ENCODE data around the gene SMYD3.

Gene SMYD3

DNA sequence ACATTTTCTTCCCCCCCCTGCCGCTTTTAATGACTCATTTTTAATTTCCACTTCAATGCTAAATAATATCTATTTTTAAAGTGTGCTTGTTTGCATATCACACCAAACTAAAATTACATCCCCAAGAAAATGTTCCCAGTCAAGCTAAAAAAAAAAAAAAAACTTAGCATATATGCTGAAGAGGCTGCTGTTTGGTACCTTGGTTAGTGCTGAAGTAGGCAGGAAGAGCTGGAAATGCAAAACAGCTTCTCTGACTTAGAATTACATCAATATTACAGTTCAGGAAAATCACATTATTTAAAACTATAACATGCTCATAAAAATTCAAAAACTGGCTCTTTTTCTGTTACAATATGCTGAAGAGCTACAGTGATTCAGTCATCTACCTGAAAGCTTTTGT is 372.3 kb downstream of the SMYD3 start:
- DNase-seq: no peak

DNA sequence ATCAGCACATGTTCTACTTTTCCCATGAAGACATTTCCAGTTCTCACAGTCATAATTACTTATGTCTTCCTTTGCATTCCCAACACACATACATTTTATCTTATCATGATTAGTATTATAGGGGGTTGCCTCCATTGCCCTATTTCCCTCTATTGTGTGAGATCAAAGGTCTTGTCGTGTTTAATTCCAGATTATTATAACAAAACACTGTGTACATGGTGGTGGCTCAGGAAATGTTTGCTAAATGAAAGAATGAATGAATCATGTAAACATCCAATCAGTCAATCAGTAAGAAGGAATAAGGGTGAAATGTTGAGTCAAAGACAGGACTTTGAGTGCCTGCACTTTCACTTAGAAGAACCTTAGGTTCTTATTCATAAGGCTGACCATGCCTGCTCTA is 376.0 kb downstream of the SMYD3 start:
- DNase-seq: no peak

DNA sequence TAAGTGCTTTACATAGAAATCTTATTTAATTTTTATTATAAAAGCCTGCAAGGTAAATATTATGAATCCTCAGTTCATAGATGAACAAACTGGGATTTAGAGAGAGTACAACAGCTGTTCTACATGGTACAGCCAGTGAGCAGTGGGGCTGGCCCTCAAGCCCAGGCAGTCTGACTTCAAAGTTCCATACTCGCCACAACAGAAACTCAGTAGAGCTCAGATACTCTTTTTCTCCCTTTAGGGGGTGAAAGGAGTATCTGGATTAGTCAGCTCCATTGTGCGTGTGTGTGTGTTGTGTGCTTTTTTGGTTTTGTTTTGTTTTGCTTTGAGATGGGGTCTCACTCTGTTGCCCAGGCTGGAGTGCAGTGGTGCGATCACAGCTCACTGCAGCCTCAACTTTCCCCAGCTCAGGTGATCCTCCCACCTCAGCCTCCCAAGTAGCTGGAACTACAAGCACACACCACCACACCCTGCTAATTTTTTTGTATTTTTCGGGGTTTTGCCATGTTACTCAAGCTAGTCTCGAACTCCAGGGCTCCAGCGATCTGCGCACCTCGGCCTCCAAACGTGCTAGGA is 378.5 kb downstream of the SMYD3 start:
- DNase-seq: no peak

DNA sequence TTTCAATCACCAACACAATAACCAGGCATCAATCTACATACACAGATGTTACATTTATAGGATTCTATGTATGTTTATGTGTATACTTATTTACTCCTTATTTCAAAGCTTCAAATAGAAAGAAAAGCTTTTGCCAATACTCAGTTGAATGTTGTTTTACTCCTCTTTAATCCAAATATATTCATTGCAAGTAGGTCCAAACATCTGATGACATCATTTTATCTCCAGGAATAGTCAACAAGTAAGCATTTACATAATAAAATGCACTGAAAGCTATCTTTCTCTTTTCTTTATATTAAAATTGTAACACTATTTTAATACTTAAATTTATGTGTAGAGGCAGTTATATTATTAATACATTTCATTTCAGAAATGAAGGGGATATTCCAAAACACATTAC is 380.5 kb downstream of the SMYD3 start:
- DNase-seq: no peak

DNA sequence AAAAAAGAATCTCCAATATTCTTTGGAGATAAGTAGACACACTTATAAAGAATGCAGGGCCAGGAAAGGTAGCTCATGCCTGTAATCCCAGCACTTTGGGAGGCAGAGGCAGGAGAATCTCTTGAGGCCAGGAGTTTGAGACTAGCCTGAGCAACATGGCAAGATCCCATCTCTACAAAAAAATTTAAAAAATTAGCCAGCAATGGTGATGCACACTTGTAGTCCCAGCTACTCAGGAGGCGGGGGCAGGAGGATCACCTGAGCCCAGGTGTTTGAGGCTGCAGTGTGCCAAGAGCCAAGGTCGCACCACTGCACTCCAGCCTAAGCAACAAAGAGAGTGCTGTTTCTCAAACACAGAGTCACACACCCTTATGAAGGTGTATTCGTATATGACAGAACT is 385.0 kb downstream of the SMYD3 start:
- no peak for DNase-seq

DNA sequence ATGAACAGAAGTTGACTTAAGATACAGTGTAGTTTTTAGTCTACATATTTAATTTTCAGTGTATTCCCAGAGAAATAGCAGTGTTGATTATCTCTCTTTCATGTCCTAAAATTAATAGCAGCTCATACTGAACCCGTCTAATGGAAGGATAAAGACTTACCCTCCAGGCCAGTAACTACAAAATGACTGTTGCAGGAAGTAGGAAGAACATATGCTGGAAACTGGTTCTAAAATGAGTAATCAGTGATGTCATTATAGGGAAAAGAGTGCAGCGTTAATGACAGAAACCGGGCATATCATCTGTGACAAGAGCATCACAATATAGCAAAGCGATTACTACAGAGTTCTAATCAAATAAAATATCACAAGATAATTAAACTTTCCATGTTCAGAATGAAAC is 385.5 kb downstream of the SMYD3 start:
- no peak for DNase-seq

DNA sequence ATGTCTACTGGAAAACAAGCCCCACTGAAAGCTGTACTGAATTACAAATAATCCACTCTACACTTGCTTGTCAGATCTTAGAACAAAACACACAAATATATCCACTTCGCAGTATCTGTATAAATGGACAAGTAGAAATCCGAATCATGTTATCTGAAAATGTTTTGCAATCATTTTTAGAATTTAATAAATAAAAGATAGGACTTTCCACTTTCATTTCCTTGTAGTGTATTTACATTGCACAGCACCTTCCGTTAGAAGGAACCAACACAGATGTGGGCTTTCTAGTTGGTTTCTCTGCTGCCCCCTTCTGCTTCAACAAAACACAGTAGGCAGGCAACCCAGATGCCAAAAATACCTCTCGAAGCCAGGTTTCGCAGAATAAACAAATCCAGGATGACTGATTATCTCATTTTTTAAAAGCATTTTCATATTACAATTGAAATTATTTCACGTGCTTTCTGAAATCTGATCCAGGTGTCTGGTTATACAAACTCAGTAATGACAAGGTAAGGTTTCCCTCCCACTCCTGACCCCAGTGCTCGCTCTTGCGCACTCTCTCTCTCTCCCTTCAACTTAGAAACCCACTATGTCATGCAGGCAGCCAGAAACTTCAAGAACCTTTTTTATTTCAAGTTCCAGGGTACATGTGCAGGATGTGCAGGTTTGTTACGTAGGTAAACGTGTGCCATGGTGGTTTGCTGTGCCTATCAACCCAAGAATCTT is 389.9 kb downstream of the SMYD3 start:
- peak in 1 of 2 experiments; percentile 37 for DNase-seq

DNA sequence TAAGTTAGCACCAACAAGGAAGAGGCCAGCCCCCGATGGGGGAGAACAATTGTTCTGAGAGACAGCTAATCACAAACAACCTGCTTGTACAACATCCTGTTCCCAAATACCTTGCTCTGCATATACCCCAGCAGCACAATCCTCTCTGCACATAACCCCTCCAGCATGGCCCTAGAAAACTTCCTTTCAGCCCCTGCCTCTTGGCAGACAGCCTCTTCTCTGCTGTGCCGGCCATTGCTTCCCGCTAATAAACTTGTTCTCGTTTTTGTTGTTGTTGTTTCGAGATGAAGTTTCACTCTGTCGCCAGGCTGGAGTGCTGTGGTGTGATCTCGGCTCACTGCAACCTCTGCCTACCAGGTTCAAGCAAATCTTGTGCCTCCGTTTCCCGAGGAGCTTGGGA is 392.7 kb downstream of the SMYD3 start:
- no peak for DNase-seq

DNA sequence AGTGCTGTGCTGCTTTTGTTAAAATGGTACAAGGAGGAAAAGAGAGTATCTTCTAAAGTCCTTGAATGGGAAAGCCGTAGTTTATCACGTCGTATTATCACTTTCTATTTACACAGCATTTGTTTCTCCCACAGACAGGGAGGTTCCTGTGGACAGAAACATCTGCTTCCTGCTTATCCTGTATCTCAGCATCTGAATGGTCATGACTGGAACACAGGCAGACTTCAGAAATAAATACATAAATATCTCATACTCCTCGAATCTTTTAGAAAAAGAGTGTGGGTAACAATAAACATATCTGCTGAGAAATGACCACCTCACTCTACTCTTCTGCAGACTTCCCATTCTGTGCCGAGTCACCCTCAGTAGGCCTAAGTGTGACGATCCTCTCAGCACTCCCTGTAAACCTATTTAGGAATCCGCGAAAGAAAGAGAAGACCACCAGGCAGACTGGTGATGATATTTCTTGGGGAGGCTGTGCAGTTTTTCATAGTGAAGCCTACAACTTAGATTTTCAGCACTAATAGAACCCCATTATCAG is 393.5 kb downstream of the SMYD3 start:
- no peak for DNase-seq

DNA sequence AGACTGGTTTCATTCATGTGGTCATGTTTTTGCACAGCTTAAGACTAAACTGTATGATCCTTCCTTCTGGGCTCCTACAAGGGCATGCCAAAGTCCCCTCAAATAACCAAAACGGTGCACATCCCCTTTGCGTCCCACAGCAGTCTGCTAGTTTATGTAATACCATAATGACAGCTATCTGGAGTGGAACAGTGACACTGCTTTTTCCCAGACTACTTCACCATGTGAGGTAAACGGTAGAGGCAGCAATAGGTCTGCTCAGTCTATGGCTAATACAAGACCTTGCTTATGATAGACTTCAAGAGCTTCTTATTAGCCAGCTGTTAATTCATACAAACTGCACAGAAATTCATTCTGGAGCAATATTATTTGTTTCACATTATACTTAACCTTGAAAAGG is 395.5 kb downstream of the SMYD3 start:
- DNase-seq: no peak

DNA sequence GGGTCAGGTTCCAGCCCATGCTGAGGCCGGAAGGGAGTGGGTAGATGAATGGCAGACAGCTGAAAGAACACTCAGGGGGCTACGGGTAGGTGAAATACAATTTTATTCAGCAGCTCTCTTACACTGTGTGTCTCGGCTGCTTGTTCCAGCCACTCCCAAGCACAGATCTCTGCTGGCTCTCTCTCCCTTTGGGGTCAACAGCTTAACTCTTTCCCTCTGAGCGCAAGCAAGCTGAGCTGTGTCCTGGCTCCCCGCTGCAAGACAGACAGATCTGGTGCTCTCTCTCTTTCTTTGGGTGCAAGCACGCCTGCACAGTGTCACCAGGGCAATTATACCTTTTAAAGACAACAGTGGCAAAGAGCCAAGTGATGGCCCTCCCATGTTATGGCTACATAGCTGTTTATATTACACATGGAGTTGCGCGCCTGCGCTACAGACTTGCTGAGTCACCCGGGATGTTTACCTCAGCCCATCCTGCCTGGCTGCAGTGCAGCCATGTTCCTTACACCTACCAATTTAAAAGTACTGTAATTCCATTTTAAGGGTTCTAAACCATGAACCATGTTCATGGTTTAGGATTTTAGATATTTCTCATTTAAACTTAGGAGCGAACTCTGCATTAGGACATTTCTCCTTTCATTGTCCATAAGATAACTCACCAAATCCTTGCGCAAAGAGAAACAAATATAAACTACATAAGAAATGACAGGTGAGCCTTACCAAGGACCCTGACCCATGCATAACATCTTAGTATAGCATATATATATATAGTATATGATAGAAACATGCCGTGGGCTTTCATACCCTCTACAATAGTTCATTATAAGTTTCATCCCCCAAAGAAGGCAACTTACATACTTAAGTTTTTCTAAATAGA is 396.5 kb downstream of the SMYD3 start:
- DNase-seq: no peak

DNA sequence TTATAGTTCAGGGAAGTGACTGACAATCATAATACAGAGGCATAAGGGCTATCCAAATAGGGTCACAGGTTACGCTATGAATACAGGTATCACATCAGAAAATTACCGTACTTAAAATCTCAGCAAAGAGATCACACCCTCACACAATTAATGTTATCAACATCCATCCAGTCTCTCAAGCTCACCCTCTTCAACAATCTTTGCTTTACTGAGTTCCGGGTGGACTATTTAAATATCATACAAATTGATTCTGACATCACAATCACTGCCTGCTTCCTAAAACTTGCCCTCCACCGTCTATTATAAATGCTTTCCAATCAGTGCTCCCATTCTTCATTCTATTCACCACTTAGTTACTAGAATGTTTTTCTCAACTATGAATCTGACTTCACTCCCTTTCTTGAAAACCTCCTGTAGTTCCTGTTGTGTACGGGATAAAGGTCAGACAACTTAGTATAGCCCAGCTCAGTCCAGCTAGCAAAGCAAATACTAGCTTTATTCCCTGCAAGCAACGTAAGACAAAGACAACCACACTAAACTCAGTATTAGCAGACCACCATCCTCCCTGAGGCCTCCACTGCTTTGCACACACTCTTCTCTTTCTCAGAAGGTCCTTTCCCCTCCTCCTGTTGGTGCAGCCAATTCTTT is 398.7 kb downstream of the SMYD3 start:
- no peak for DNase-seq

DNA sequence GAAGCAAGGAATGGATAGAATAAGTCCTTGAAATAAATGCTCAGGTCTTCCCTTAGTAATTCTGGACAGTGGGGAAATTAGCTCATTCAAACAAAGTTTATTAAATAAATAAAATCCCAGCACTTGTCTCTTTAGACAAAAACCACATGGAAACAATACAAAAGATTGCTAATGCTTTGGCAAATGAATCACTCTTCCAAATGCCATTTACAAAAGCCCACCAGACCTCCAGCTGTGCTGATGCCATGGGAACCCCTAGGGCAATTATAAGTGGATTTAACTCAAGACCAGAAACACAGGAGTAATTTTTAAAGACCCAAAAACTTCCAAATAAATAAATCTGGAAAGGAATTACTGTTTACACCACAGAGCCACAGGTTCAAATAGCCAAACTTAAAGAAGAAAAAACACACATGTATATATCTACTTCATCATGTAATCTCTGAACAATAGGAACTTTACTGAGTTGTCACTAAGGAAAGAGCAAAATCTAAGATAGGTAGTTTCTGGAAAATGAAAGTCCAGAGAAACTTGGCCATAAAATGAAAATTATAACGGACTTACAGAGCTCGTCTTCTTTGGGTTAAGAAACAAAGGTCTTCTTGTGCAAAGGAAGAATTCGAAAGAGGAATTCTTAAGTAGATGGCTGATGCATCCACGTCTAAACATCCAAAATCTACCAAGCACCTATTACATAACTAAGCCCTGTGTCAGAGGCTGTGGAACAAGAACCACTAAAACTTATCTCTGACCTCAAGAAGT is 399.4 kb downstream of the SMYD3 start:
- no peak for DNase-seq

DNA sequence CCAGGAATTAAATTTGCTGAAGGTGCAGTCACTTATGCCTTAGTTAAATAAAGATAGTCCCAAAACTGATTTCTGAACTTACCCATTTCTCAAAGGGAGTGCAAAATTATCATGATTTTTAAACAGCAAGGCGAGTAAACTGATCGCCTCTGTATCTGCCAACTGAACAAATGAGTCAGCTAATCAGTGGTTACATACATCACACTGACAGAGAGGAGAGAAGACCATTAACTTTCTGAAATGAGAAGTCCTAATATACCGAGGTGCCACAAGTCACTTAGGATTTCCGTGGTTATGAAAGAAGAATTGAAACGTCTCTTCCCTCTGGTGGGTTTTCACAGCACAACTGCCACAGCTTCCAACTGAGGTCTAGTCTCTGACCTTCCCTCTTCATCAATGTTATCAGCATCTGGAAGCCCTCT is 400.7 kb downstream of the SMYD3 start:
- DNase-seq: no peak

DNA sequence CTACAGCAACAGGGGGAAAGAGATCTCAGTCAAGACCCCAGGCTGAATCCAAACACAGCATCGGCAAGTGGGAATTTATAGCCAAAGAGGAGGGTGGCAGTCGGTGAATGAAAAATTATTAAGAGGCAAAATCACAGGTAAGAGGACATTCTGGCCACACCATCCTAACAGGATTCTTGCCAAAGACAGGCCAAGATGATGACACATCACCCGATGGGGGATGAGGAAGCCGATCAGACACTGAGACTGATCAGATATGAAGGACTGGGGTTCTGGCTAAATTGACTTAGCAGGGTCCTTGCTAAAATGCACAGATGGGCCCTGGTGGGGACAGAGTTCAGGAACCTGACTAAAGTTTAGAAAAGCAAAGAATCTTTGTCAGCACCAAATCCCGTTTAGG is 402.2 kb downstream of the SMYD3 start:
- DNase-seq: no peak

DNA sequence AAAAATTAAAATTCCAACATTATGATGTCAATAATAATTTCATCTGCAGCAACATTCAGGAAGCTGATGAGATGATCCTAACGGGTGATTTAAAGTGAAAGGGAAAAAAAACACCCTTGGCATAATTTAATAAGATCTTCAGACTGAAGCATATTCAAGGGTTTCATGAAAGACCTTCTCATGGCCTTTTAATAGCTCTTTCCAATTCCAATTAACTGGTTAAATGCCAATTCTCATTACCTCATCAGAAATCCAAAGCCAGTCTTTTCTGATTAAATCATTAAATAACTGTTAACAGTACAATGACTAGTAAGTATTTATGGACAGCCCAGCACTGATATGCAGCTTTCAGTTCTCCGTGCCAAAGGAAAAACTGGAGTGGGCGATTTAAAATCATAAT is 407.5 kb downstream of the SMYD3 start:
- no peak for DNase-seq

DNA sequence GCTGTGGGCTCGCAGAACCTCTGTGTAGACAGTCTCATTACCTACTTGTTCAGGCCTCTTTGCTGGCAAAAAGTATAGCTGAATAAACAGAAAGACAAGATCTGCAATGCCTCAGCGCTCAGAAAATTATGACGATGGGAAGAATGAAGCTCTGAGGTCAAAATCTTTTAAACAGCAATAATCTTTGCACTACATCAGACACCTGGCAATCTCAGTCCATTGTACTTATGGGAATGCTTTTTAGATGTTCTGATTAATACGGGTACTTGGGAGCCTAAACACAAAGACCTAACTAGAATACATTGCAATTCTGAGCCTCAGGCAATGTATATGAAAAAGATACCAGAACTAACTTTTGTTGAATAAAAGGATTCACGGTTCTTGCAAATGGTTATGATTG is 410.7 kb downstream of the SMYD3 start:
- DNase-seq: no peak

DNA sequence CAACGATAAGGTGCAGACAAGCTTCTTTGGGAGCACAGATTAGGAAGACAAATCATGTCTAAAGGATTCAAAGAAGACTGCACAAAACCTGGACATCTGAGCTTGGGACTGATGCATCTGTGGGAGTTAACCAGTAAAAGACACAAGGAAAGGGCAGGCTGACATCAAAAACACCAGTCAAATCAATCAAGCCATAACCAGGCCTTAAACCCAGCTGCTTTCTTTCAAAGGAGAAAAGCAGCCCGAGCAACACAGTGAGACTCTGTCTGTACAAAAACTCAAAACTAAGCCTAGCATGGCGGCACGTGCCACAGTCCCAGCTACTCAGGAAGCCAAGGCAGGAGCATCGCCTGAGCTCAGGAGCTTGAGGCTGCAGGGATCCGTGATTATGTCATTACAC is 411.6 kb downstream of the SMYD3 start:
- DNase-seq: no peak

DNA sequence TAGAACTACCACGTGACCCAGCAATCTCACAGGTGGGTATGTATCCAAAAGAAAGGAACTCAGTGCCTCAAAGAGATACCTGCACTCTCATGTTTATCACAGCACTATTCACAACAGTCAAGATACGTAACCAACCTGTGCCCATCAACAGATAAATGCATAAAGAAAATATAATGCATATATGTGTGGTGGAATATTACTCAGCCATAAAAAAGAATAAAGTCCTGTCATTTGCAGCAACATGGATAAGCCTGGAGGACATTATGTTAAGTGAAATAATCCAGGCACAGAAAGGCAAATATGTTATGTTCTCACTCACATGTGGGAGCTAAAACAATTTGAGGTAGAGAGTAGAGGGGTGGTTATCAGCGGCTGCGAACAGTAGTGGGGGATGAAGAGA is 413.8 kb downstream of the SMYD3 start:
- DNase-seq: no peak

DNA sequence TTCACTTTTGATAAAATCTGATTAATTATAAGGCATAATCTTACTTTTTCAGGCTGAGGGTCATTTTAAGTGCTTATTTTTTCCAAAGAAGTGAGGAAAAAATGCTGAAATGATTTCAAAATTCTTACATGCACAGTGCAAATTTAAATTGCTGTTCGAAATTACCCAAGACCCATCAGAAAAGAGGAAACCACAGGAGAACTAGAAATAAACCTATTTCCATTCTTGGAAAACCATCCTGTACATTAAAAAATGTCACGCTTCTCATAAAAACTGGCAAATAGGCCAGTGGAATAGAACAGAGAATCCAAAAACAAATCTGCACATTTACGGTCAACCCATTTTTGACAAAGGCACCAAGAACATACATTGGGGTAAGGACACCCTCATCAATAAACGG is 414.9 kb downstream of the SMYD3 start:
- DNase-seq: no peak

DNA sequence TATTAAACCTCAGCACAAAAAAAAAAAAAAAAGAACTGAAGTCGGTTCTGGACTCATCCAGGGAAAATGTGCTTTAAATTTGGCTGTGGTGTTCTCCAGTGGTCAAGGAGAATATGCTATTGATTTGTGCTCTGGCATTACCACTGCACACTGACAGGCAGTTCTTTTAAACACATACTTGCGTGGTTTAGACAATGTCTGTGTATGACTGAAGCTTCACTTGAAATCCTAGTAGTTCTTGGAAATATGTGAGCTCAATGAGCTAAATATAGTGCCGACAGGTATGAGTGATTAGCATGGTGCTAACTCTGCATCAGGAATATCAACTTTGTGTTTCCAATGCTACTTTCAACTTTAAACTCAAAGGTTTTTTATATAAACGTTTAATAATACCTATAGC is 415.6 kb downstream of the SMYD3 start:
- no peak for DNase-seq

DNA sequence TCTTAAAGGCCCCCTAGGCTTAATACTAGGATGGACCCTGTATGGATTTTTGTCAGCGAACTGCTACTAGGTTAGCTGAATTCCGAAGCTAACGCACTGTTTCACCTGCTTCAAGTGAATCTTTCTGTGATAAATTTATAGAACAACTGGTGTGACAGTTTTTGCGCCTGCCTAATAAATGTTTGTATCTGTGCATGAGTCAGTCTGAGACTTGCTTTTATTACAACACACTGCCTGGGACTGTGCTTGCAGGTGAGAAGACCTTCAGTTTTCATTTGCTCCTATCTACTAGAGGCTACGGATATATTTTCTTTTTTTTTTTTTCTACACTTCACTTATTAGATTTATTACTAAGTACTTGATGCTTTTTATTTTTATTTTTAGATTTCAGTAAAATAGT is 420.9 kb downstream of the SMYD3 start:
- DNase-seq: no peak

DNA sequence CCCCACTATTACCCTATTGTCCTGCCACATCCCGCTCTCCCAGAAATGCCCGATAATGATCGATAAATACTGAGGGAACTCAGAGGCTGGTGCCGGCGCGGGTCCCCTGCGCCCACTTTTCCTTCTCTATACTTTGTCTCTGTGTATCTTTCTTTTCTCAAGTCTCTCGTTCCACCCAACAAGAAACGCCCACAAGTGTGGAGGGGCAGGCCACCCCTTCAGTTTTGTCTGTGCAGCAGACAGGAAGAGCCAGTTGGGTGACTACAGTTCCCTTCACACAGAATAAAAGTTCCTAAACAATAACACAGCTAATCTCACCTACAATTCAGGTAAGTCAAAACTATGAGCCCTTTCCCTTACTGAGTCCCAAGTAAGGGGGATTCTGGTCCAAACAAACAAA is 423.7 kb downstream of the SMYD3 start:
- DNase-seq: no peak

All from SW 1271 (cell line).